SU-DHL-6 (cell line): Measurements from ENCODE around the gene LRP2.

Experiments used
- H2AFZ ChIP-seq: fragments of 200-600 bp; sonication (generic); 2 replicates; pipeline ENCODE4 v1.6.1; 2014; ENCODE audit warnings: low read depth, mild to moderate bottlenecking, moderate library complexity, mixed read lengths, antibody characterized with exemption, low read length; ENCODE audit not compliant: severe bottlenecking
- H3F3A ChIP-seq: fragments of 200-600 bp; shearing (Covaris generic); 2 replicates; pipeline ENCODE4 v1.6.0; 2016; ENCODE audit warnings: antibody characterized with exemption, mild to moderate bottlenecking; ENCODE audit not compliant: insufficient read depth
- H3K27ac ChIP-seq: fragments of 200-600 bp; sonication (generic); 2 replicates; pipeline ENCODE4 v1.5.1; 2016; ENCODE audit warnings: low read depth, mild to moderate bottlenecking, low read length, moderate library complexity, mixed read lengths
- H3K27me3 ChIP-seq: fragments of 200-600 bp; sonication (generic), shearing (Covaris generic); 2 replicates; pipeline ENCODE4 v1.6.0; 2014; ENCODE audit warnings: mild to moderate bottlenecking, low read length
- H3K36me3 ChIP-seq: fragments of 200-600 bp; sonication (generic); 2 replicates; pipeline ENCODE4 v1.6.1; 2014; ENCODE audit warnings: mild to moderate bottlenecking, low read length, mixed read lengths
- H3K4me2 ChIP-seq: fragments of 300-600, 200-600 bp; shearing (Covaris generic), sonication (generic); 2 replicates; pipeline ENCODE4 v1.6.0; 2014; ENCODE audit warnings: low read length, low read depth, mild to moderate bottlenecking; ENCODE audit not compliant: poor library complexity, severe bottlenecking
- H3K4me3 ChIP-seq: fragments of 200-600 bp; sonication (generic); 2 replicates; pipeline ENCODE4 v1.5.1; 2014; ENCODE audit warnings: antibody characterized with exemption, low read length, mild to moderate bottlenecking, mixed read lengths; ENCODE audit not compliant: insufficient read depth, poor library complexity, severe bottlenecking
- H3K79me2 ChIP-seq: fragments of 200-600 bp; sonication (generic); 2 replicates; pipeline ENCODE4 v1.6.1; 2014; ENCODE audit warnings: mild to moderate bottlenecking, low read length, moderate library complexity; ENCODE audit not compliant: insufficient read depth
- H3K9ac ChIP-seq: fragments of 200-600 bp; sonication (generic); 2 replicates; pipeline ENCODE4 v1.7.0; 2014; ENCODE audit warnings: mild to moderate bottlenecking, low read length
- H3K9me2 ChIP-seq: fragments of 200-600 bp; sonication (generic); replicated peaks from 2 replicates; pipeline ENCODE4 v1.6.1; 2014; ENCODE audit warnings: low read length; ENCODE audit not compliant: insufficient read depth
- H3K9me3 ChIP-seq: fragments of 200-600 bp; sonication (generic); 2 replicates; pipeline ENCODE4 v1.6.1; 2014; ENCODE audit warnings: low read length, mixed read lengths; ENCODE audit not compliant: insufficient read depth
- H4K20me1 ChIP-seq: fragments of 200-600 bp; sonication (generic); 2 replicates; pipeline ENCODE4 v1.6.1; 2014; ENCODE audit warnings: low read depth, mild to moderate bottlenecking, antibody characterized with exemption, low read length, moderate library complexity, mixed read lengths
- CTCF ChIP-seq: fragments of 200-600 bp; sonication (generic); IDR thresholded peaks from one replicate; pipeline ENCODE4 v1.5.1; 2017; ENCODE audit warnings: antibody characterized with exemption, mild to moderate bottlenecking, low read length, moderate library complexity; ENCODE audit not compliant: insufficient read depth, poor library complexity, severe bottlenecking
- EZH2phosphoT487 ChIP-seq: fragments of 200-600 bp; sonication (generic), shearing (Covaris generic); conservative IDR thresholded peaks from 2 replicates; pipeline ENCODE4 v1.6.1; 2018; ENCODE audit warnings: mild to moderate bottlenecking, antibody characterized with exemption, low read length, moderate library complexity, mixed read lengths

The LRP2 gene

GRCh38 chr2:169366066-169366465, 3.7 kb upstream of the LRP2 start:
- Histone ChIP-seq H3K9ac (no peak overlapping the region), H3F3A (no peaks in the 10 kb centered on the region), H2AFZ (no peak overlapping the region), H3K27me3 (no peaks in the 10 kb centered on the region), H4K20me1 (no peaks in the 10 kb centered on the region), H3K9me2 (no peaks in the 10 kb centered on the region), H3K4me2 (no peak overlapping the region), H3K4me3 (no peak overlapping the region), H3K27ac (no peak overlapping the region), H3K79me2 (no peaks in the 10 kb centered on the region), H3K9me3 (no peaks in the 10 kb centered on the region), H3K36me3 (no peaks in the 10 kb centered on the region)
- TF ChIP-seq CTCF (no peak), EZH2phosphoT487 (no peak)

- H3K4me2 ChIP-seq, result peak overlapping the region; percentile 34
- no peaks in the 10 kb centered on the region for H3K9me3 ChIP-seq
- no peak overlapping the region for H2AFZ ChIP-seq
- no peaks in the 10 kb centered on the region for H3K9me2 ChIP-seq
- H3K4me3 ChIP-seq, result no peak overlapping the region
- no peak overlapping the region for H3K27ac ChIP-seq
- H3K79me2 ChIP-seq, result no peaks in the 10 kb centered on the region
- H4K20me1 ChIP-seq, result no peaks in the 10 kb centered on the region
- TF ChIP-seq EZH2phosphoT487 (no peak), CTCF (no peak)
- H3K27me3 ChIP-seq, result no peaks in the 10 kb centered on the region
- H3K36me3 ChIP-seq, result no peaks in the 10 kb centered on the region
- H3K9ac ChIP-seq, result no peak overlapping the region
- no peaks in the 10 kb centered on the region for H3F3A ChIP-seq
These were observed 2.7 kb upstream of the LRP2 start for GRCh38 chr2:169365029-169365480.

GRCh38 chr2:169363560-169364150, 1.3 kb upstream of the LRP2 start:
- Histone ChIP-seq H3K4me2 (peak overlapping the region; percentile 34), H2AFZ (peak overlapping the region; percentile 1), H3K27me3 (no peaks in the 10 kb centered on the region), H3K4me3 (no peak overlapping the region), H4K20me1 (no peaks in the 10 kb centered on the region), H3K27ac (no peak overlapping the region), H3K9ac (no peak overlapping the region), H3F3A (no peaks in the 10 kb centered on the region), H3K9me3 (no peaks in the 10 kb centered on the region), H3K9me2 (no peaks in the 10 kb centered on the region), H3K36me3 (no peaks in the 10 kb centered on the region), H3K79me2 (no peaks in the 10 kb centered on the region)
- TF ChIP-seq EZH2phosphoT487, result no peak
- no peak for TF ChIP-seq CTCF
